HEK293 (cell line): ENCODE data around the gene NUP160.

Experiments
- CTCF ChIP-seq: fragments of 450-650 bp; formaldehyde crosslinking; IDR thresholded peaks from 2 replicates; pipeline ENCODE4 v1.5.1; 2016; ENCODE audit warnings: missing biosample characterization, missing genetic modification characterization
- KLF10 ChIP-seq: fragments of 450-650 bp; IDR thresholded peaks from 2 replicates; pipeline ENCODE4 v1.5.1; 2018; ENCODE audit warnings: missing biosample characterization, mild to moderate bottlenecking, missing genetic modification characterization
- REST ChIP-seq: fragments of 450-650 bp; formaldehyde crosslinking; IDR thresholded peaks from 2 replicates; pipeline ENCODE4 v1.5.1; 2016; ENCODE audit warnings: missing biosample characterization, missing genetic modification characterization
- ZBTB48 ChIP-seq: fragments of 450-650 bp; formaldehyde crosslinking; IDR thresholded peaks from 2 replicates; pipeline ENCODE4 v1.5.1; 2016; ENCODE audit warnings: missing biosample characterization, missing genetic modification characterization
- ZNF138 ChIP-seq: fragments of 450-650 bp; formaldehyde crosslinking; IDR thresholded peaks from 2 replicates; pipeline ENCODE4 v1.5.1; 2016; ENCODE audit warnings: missing biosample characterization, missing genetic modification characterization, borderline replicate concordance
- ZNF16 ChIP-seq: fragments of 450-650 bp; formaldehyde crosslinking; IDR thresholded peaks from 2 replicates; pipeline ENCODE4 v1.5.1; 2016; ENCODE audit warnings: low read depth, missing biosample characterization, missing genetic modification characterization
- ZNF174 ChIP-seq: fragments of 450-650 bp; formaldehyde crosslinking; IDR thresholded peaks from 2 replicates; pipeline ENCODE4 v1.5.0; 2017; ENCODE audit warnings: missing biosample characterization, mild to moderate bottlenecking, missing genetic modification characterization
- ZNF214 ChIP-seq: fragments of 450-650 bp; formaldehyde crosslinking; IDR thresholded peaks from 2 replicates; pipeline ENCODE4 v1.5.1; 2017; ENCODE audit warnings: missing biosample characterization, mild to moderate bottlenecking, missing genetic modification characterization, borderline replicate concordance
- ZNF280D ChIP-seq: fragments of 450-650 bp; formaldehyde crosslinking; IDR thresholded peaks from 2 replicates; pipeline ENCODE4 v1.5.1; 2016; ENCODE audit warnings: missing biosample characterization, missing genetic modification characterization
- ZNF362 ChIP-seq: fragments of 450-650 bp; formaldehyde crosslinking; IDR thresholded peaks from 2 replicates; pipeline ENCODE4 v1.5.1; 2016; ENCODE audit warnings: missing biosample characterization, missing genetic modification characterization
- ZNF580 ChIP-seq: fragments of 450-650 bp; formaldehyde crosslinking; IDR thresholded peaks from 2 replicates; pipeline ENCODE4 v1.5.1; 2016; ENCODE audit warnings: missing biosample characterization, missing genetic modification characterization
- ZNF707 ChIP-seq: fragments of 450-650 bp; formaldehyde crosslinking; IDR thresholded peaks from 2 replicates; pipeline ENCODE4 v1.5.1; 2016; ENCODE audit warnings: missing biosample characterization, missing genetic modification characterization
- ZNF76 ChIP-seq: fragments of 450-650 bp; formaldehyde crosslinking; IDR thresholded peaks from 2 replicates; pipeline ENCODE4; 2016; ENCODE audit warnings: low read depth, missing biosample characterization, missing genetic modification characterization, borderline replicate concordance

GRCh38 chr11:47784785-47785381, 63.3 kb downstream of the NUP160 start:
- no peak for TF ChIP-seq ZBTB48 (tag by site-specific recombination)
- TF ChIP-seq KLF10 (tag by site-specific recombination): no peak
- no peak for TF ChIP-seq ZNF580 (tag by site-specific recombination)
- no peak for TF ChIP-seq ZNF16 (tag by site-specific recombination)
- no peak for TF ChIP-seq REST
- no peak for TF ChIP-seq ZNF707 (tag by site-specific recombination)
- TF ChIP-seq ZNF214: no peak
- no peak for TF ChIP-seq ZNF76 (tag by site-specific recombination)
- no peak for TF ChIP-seq ZNF174 (tag by site-specific recombination)
- TF ChIP-seq ZNF280D (tag by site-specific recombination): no peak
- TF ChIP-seq CTCF (tag by site-specific recombination): no peak
- no peak for TF ChIP-seq ZNF362 (tag by site-specific recombination)
- no peak for TF ChIP-seq ZNF138 (tag by site-specific recombination)
